Right renal cortex interstitium (tissue), 3 donors: ENCODE measurements around the gene C11orf71. TPM values are rescaled to one million over a fixed set of nuclear protein-coding genes. Genes with fewer than 3 reads are reported as not detected.
A peak's percentile ranks its signal among the peaks of the same experiment; 100 is the strongest.

ENCODE experiments used
- DNase-seq, 3 donors: peaks; one replicate each; pipeline ENCODE4 v3.0.0-alpha.2; 2013; ENCODE audit warnings: low read depth in 3 of 3, low spot score in 2 of 3
- polyA plus RNA-seq, 3 donors: library from polyadenylated mRNA; unstranded; fragments of 120-200 nt; gene quantifications; one replicate each; pipeline ENCODE4 v1.2.1, GENCODE V29; 2013; ENCODE audit not compliant: insufficient read length in 3 of 3

Gene C11orf71, protein sequence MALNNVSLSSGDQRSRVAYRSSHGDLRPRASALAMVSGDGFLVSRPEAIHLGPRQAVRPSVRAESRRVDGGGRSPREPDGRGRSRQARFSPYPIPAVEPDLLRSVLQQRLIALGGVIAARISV
- 10 to 100 TPM; 19.4 to 20.6 (median 19.9) TPM for polyA plus RNA-seq

DNA sequence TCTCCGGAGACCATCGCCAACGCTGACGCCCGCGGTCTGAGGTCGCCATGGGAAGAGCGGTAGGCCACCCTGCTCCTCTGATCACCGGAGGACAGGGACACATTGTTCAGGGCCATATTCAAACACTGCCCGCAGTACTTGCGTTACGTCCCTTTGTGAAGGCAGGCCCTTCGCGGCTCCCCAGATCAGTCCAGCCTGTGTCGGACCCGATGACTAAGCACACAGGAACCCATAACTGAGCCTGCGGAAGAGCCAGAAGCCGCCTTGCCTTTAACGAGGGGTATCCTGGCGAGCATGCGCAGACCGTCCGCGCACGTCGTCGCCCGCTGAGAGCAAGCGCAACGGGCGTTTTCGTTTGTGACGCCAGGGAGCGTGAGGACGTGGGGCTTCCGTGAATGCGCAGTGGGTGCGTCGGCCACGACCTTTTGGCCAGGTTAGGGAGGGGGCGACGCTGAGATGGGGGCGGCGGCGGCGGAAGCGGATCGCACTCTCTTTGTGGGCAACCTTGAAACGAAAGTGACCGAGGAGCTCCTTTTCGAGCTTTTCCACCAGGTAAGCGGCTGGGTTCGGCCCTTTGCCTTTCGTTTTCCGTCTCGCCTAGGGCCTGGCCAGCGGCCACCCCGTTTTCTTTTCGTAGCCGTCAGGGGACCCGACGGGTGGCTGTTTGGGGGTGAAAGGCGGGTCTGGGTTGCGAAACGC is at the start of gene C11orf71, which contains the start of gene RBM7:
TSS of gene C11orf71 (minus strand) at position 296 of the 699 bp plus-strand sequence. CDS start at position 116, 180 bp downstream.
TSS of gene RBM7 (plus strand) at position 451 of the 699 bp plus-strand sequence. CDS start at position 457, 6 bp downstream.
- DNase-seq = peak; percentile 91 to 94 (median 93)

GRCh38 chr11:114449845-114450244 is 49.5 kb upstream of the C11orf71 start:
- no peak for DNase-seq

DNA sequence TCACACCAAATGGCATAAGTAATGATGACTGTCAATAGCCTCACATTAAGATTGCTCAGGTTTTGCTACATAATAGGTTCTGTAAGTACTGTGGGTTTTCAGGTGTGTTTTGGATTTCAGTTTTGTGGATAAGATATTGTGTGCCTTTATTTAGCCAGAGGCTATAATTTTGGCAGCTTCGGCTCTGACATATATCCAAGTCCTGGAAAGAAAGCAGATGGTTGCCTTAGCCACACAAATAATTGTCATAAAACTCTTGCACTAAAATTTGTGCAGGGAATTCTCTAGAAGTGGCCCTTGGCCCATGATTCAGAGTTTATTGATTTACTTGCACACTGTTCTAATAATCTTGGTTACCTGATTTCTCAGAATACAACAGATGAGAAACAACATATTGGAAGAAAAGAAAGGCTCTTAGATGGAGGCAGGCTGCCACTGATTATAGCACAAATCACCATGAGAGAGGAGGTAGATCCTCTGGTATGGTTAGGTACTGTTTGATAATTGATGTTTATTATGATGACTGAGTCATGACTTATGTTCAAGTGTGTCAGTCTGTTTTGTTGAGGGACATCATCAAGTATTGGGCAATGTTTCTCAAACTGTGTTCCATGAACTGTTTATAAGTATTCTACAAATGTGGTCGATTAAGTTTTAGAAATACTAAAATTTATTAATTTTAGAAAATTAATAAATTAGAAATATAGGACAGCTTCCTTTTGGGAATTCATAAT is 48.6 kb upstream of the C11orf71 start:
- no peak for DNase-seq

GRCh38 chr11:114447892-114448291 is 47.6 kb upstream of the C11orf71 start:
- no peak for DNase-seq

DNA sequence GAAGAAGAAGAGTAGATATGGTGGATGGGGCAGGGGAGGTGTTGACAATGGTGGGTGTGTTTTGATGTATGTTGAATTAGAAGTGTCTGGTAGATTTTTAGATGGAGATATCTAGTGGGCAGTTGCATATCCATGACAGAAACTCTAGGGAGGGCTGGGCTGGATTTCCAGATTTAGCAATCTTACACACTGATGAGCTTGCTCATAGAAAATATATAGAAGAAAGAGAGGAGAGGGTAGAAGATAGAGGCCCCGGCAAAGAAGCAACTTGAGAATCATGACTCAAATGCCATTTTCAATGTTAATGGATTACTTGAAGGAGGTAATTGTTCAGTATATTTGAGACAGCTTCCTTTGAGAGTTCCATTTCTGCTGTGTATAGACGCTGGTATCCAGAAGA is 47.1 kb upstream of the C11orf71 start:
- DNase-seq = no peak

- no peak for DNase-seq
Measured at GRCh38 chr11:114442536-114442935, 42.2 kb upstream of the C11orf71 start.

- DNase-seq = no peak
Measured at GRCh38 chr11:114441921-114442320, 41.6 kb upstream of the C11orf71 start.

DNA sequence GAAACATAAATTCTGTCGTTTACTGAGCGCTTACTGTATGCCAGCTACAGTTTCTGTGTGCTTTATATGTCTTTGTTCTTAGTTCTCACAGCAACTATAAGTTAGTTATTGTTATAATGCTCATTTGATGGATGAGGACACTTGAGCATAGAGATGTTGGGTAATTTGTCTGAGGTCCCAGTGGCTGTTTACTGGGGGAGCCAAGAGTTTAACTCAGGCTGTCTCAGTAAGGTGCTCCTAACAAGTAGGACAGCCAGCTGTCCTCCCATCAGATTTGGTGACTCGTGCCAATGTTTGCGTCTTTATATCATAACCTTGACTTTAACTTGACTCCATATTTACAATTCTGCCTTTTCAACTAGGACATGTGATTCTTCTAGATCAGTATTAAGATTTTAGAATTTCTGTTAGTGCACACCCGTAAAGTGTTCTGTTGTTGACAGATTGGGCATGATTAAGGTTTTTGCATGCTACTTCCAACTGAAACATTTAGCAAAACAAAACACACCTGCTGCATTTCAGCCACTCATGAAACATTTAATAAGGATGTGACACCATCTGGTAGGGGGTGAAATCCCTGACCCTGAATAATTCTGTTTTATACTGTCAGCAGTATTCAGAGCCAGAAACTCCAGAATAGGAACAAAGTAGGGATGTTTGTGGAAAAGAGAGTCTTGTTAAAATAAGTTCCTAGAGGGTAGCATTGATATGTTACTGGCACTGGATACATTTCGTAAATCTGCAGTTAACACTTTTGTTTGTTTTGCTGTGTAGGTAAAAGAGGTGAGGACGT is 40.9 kb upstream of the C11orf71 start:
- DNase-seq = no peak

DNA sequence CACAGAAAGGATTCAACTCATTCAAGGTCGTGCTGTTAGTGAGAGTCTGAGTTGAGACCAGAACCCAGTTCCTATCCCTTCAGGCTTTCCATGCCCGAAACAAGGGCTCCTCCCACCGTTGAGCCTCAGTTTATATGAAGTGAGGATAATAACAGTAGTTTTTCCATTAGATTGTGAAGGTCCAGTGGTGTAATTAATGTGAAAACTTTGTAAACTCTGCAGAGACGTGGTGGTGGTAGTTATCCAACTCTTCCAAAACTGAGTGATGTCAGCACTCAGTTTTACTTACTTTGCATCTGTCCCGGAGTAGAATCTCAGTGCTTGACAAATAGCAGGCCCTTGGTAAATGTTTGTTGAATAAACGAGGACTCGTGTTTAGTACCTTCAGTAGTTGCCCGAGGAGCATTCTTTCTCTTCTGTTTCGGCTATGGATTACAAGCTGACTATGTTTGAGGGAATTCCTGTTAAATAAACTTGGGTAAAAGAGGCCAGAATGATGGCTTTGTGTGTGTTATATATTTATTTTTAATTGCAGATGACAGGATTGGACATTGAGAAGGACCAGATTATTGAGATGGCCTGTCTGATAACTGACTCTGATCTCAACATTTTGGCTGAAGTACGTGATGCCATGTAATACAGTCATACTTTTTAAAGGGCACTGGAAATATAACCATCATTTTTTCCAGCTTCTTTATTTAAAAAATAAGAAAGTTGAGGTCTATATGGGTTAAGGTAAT is 40.0 kb upstream of the C11orf71 start:
- DNase-seq = no peak

GRCh38 chr11:114439229-114440120 is 39.2 kb upstream of the C11orf71 start, which contains the start of gene REXO2:
Gene REXO2, plus strand, starts transcription at chr11:114439467. Its CDS starts 62 bp downstream, at chr11:114439529.
- DNase-seq = peak; percentile 79 to 89 (median 80)

DNA sequence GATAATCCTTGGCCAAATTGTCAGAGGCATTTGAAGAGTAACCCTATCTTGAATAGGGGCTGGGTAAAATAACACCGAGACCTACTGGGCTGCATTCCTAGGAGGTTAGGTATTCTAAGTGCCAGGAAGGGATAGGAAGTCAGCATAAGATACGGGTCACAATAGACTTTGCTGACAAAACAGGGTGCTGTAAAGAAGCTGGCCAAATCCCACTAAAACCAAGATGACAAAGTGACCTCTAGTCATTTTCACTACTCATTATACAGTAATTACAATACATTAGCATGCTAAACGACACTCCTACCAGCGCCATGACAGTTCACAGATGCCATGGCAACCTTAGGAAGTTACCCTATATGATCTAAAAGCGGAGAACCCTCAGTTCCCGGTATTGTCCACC is 38.0 kb upstream of the C11orf71 start:
- DNase-seq = no peak

- no peak for DNase-seq
Measured at GRCh38 chr11:114433376-114433775, 33.1 kb upstream of the C11orf71 start.

- DNase-seq = no peak
Measured at GRCh38 chr11:114432893-114433292, 32.6 kb upstream of the C11orf71 start.

DNA sequence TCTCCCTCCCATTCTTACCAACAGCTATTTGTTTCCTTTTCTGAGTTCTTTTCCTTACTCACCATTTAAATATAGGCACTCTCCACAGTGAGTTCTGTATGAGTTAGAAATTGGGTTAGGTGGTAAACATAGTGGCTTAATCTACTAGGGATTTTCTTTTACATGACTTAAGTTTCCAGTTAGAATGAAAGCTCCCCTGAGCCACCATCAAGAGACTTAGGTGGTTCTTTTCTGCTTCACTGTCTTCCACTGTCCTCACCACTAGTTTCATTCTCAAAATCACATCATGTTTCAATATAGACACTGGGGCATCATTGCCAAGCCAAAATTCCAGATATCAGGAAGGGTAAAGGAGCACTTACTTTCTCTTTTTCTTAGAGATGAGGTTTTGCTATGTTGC is 30.0 kb upstream of the C11orf71 start:
- DNase-seq = no peak

DNA sequence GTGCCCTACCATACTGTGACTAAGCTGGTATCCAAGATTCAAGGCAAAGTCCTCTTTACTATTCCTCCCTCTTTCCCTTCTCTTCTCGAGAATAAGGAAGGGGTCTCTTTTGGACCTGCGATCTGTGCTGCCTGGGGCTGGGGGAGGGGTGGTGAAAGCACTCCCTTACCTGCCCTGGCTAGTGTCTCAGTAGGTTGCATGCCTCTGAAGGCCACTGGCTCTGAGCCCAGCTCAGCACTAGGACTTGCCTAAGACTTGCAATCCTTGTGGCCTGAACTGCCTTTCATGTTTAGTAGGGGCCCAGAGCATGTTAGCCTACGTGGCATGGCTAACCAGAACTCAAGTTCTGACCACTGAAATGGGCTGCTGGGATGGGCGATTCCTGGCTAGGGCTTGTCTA is 26.0 kb upstream of the C11orf71 start:
- DNase-seq = no peak

DNA sequence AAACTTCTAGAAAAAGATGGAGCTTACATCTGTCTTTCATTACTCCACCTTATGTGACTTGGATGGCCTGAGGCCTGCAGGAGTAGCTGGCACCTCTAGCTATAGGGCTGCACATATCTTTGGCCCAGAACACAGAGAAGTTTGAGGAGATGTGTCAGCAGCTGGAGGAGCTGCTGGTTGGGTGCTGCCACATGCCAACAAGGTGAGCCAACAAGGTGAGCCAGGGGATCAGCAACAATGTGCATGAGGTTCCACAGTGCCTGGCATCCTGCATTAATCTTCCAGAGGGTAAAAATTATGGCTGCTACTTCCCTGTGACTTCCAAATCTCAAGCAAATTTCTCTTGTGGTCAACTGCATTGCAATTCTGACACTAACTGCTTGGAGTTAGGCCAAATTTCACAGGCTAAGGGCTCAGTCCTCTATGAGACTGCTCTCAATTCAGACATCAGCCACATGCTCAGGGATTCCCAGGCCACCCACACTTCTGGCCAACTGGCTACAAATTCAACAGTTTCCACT is 16.2 kb upstream of the C11orf71 start:
- DNase-seq = no peak

- DNase-seq = no peak
Measured at GRCh38 chr11:114413958-114414357, 13.6 kb upstream of the C11orf71 start.

DNA sequence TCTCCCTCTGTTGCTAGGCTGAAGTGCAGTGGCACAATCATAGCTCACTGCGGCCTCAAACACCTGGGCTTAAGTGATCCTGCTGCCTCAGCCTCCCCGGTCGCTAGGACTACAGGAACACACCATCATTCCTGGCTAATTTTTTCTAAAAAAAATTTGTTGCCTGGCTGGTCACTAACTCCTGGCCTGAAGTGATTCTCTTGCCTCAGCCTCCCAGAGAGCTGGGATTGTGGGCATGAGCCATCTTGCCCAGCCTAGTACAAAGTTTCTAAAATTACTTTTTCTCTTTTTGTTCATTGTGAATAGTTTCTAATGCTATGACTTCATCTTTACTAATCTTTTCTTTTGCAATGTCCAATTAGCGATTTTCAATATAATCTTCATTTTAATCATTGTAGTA is 12.6 kb upstream of the C11orf71 start:
- DNase-seq = no peak

DNA sequence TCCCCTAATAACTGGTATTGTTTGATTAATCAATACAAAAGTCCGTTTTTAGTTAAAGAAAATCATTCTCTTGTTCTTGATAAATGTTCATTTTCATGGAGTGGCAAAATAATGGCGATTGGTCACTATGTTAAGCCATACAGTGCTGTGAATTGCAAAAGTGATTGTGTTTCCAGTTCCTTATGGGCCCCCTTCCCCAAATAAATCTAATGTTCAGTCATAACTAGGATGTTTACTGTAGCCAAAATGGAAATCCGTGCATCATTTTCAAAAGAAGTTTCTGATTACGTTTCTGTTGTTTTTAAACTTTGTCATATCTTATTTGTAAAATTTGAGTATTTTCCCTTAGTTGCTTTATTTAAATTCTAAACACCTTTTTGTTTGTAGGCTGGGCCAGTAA is 1.0 kb upstream of the C11orf71 start:
- no peak for DNase-seq
